Kidney tubule cell (primary cell): ENCODE results near the gene KIAA0586.
A peak's percentile ranks its signal among the peaks of the same experiment; 100 is the strongest.
"Not testable (repeated sequence)": the region's sequence is repeated elsewhere in the genome, so short reads cannot be mapped to it uniquely, and the experiment has no call there.

Source experiments
- DNase-seq: peaks from one replicate; pipeline ENCODE4 v3.0.0-alpha.2; 2018; ENCODE audit warnings: low spot score

The KIAA0586 gene

GRCh38 chr14:58464652-58465051, 37.1 kb downstream of the KIAA0586 start:
- no peak for DNase-seq

GRCh38 chr14:58465421-58465820, 37.9 kb downstream of the KIAA0586 start:
- peak; percentile 50 for DNase-seq

GRCh38 chr14:58466459-58466858, 38.9 kb downstream of the KIAA0586 start:
- DNase-seq, result no peak

- no peak for DNase-seq
Observed at GRCh38 chr14:58467575-58467974, 40.1 kb downstream of the KIAA0586 start.

GRCh38 chr14:58469309-58469708, 41.8 kb downstream of the KIAA0586 start:
- no peak for DNase-seq

GRCh38 chr14:58476320-58476719, 48.8 kb downstream of the KIAA0586 start:
- DNase-seq, result no peak

- DNase-seq, result no peak
Observed at GRCh38 chr14:58477653-58478052, 50.1 kb downstream of the KIAA0586 start.

- not testable (repeated sequence) for DNase-seq
Observed at GRCh38 chr14:58478329-58478728, 50.8 kb downstream of the KIAA0586 start.

GRCh38 chr14:58479975-58480374, 52.5 kb downstream of the KIAA0586 start:
- DNase-seq, result no peak

GRCh38 chr14:58484176-58484575, 56.7 kb downstream of the KIAA0586 start:
- no peak for DNase-seq

- peak; percentile 82 for DNase-seq
Observed at GRCh38 chr14:58488550-58488949, 61.0 kb downstream of the KIAA0586 start.

- DNase-seq, result no peak
Observed at GRCh38 chr14:58491593-58491992, 64.1 kb downstream of the KIAA0586 start.

GRCh38 chr14:58492044-58492443, 64.5 kb downstream of the KIAA0586 start:
- DNase-seq, result no peak

- peak; percentile 73 for DNase-seq
Observed at GRCh38 chr14:58501214-58501816, 73.8 kb downstream of the KIAA0586 start.

- DNase-seq, result no peak
Observed at GRCh38 chr14:58513272-58513671, 85.8 kb downstream of the KIAA0586 start.

GRCh38 chr14:58517592-58517991, 90.1 kb downstream of the KIAA0586 start:
- DNase-seq, result no peak

GRCh38 chr14:58525691-58526090, 98.2 kb downstream of the KIAA0586 start:
- not testable (repeated sequence) for DNase-seq

GRCh38 chr14:58533446-58533845, 105.9 kb downstream of the KIAA0586 start:
- no peak for DNase-seq

- no peak for DNase-seq
Observed at GRCh38 chr14:58535044-58535443, 107.5 kb downstream of the KIAA0586 start.

GRCh38 chr14:58537004-58537403, 109.5 kb downstream of the KIAA0586 start:
- DNase-seq, result no peak

- no peak for DNase-seq
Observed at GRCh38 chr14:58540749-58541632, 113.5 kb downstream of the KIAA0586 start.

- no peak for DNase-seq
Observed at GRCh38 chr14:58541633-58542022, 114.1 kb downstream of the KIAA0586 start.

- DNase-seq, result no peak
Observed at GRCh38 chr14:58543253-58543652, 115.7 kb downstream of the KIAA0586 start.
